GM12872 (cell line): ENCODE data around the gene BCL2.

ENCODE experiments used
- TF ChIP-seq, protein P1 (sequence below): IDR thresholded peaks from 3 replicates; pipeline ENCODE4 v1.5.1; 2011; ENCODE audit warnings: low read depth, mild to moderate bottlenecking, low read length, moderate library complexity; ENCODE audit not compliant: insufficient read depth

Gene BCL2

DNA sequence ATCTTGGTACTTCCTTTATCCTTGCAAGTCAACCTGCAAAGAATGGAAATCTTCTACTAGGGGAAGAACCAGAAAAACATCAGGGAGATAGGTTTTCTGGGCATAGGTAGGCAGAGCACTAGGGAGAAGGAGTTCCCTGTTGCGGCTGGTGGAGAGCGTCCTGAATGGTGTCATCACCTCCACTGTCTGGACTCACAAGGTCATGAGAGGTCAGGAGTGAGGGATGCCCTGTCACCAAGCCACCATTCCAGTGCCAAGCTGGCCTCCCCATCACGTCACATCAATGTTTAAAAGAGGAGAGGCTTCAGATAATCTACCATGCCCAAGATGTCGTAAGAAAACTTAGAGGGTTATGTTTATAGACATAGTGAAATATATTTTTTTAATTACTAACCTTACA is 72.1 kb downstream of the BCL2 start:
- TF ChIP-seq, protein P1, sequence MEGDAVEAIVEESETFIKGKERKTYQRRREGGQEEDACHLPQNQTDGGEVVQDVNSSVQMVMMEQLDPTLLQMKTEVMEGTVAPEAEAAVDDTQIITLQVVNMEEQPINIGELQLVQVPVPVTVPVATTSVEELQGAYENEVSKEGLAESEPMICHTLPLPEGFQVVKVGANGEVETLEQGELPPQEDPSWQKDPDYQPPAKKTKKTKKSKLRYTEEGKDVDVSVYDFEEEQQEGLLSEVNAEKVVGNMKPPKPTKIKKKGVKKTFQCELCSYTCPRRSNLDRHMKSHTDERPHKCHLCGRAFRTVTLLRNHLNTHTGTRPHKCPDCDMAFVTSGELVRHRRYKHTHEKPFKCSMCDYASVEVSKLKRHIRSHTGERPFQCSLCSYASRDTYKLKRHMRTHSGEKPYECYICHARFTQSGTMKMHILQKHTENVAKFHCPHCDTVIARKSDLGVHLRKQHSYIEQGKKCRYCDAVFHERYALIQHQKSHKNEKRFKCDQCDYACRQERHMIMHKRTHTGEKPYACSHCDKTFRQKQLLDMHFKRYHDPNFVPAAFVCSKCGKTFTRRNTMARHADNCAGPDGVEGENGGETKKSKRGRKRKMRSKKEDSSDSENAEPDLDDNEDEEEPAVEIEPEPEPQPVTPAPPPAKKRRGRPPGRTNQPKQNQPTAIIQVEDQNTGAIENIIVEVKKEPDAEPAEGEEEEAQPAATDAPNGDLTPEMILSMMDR = no peak

DNA sequence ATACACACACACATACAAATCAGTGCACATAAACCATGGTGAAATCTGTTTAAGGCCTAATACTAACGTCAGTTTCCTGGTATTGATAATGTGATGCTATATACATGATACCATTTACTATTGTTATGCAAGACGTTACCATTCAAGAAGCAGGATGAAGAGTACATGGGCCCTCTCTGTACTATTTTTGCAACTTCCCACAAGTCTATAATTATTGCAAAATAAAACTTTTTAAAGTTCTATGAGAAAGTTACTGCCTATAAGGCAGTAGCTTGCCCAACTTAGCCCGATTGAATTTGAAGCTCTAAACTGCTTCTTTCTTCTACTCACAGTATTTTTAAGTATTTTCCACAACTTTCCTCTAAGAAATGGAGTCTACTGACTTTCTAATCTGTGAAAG is 74.0 kb downstream of the BCL2 start:
- TF ChIP-seq, protein P1 = no peak

DNA sequence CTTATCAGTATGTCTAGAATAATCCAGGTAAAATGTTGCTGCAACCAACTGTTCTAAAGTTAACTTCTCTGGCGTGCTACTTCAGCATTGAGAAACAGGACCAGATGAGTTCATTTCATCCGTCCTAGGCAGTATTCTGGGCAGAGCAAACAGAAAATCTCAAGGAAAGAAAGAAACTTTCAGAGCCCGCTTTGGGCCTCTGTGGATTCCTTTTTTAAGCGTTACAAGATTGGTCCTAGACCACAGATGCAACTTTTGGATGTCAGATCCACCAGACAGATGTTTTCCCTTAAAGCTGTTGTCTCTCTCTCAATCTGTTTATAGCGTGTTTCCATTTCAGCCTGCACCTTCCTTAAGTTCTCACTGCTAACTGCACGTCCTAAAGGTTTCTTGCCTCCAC is 75.0 kb downstream of the BCL2 start:
- TF ChIP-seq, protein P1 = no peak

DNA sequence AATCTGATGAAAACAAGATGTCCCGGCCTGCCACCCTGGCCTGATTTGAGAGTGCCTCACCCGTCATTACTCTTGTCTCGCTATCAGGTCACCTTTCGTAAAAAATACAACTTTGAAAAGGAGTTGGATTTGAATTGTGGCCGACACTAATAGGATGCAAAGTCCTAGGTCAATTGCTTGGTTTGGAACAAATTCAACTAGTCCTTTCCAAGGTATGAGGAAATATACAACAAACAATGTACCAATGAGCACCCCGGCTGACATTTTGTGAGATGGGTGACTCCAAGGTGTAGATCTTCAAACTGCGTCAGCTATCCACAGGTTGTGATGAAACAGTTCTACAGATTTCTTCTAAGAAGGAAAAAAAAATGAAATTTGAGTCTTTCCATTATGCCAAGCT is 77.8 kb downstream of the BCL2 start:
- TF ChIP-seq, protein P1 = no peak

DNA sequence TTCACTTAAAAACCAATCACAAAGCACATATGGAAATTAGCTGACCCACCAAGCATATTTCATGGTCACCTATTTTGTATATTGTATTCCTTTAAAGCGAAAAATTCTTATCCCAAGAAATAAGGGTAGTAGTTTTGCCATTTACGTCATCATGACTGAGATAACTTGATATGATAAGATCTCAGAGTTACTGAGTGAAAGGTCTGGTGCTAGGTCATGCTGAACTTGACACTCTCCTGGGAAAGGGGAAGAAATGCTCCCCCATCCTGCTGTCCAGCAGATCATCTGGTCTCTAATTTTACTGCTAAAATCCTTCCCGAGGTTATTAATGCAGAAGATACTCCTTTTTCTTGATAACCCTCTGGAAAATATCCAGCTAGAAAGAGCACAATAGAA is 78.3 kb downstream of the BCL2 start:
- TF ChIP-seq, protein P1 = no peak

DNA sequence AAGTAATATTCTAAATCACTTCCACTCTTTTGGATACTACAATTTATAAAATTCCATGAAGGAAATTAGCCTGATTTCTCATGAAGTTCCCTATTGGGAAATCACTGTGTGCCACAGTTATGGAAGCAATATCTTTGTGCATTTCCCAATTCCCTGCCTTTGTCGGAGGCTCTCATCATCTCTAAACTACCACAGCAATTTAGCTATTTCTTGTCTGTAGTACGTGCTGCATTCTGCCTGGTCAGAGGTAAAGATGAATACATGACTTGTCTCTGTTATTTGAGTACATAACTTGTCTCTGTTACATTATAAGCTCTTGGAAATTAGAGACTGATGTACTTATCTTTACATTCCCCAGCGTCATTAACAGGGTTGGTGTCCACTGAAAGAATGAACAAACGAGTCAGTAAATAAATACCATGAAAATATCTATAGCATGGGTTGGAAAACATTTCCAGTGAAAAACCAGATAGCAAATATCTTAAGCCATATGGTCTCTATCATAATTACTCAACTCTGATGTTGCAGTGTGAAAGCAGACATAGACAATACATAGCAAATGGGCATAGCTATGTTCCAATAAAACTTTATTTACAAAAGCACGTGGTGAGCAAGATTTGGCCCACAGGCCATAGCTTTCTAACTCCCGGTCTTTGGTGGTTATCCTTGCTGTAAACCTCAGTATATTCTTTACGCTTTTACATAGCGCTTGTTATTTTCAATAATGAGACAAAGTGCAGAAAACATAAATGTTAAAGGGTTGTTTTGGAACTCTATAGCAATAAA is 78.8 kb downstream of the BCL2 start:
- TF ChIP-seq, protein P1 = no peak

DNA sequence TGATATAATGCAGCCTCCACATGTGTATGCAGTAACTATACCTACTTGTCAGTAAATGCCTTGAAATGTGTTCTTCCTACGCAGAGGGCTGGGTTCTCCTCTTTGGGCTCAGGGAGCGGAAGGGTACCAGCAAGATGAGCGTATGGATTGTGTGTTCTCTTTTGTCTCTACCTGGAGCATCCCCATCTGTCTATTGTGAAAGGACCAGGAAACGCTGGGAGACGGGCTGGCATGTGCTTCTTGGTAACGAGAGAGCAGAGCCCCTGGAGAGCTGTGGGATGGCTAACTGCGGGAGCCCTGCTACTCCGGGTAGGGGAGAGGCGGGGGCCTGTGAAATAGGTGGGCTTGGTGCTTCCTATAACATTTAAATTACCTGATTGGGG is 80.9 kb downstream of the BCL2 start:
- TF ChIP-seq, protein P1 = no peak
